Measurements from ENCODE around the gene TRIM31. TPM values are rescaled to one million over a fixed set of nuclear protein-coding genes. Genes with fewer than 3 reads are reported as not detected.

The TRIM31 gene
- under 1 TPM in 1 of 2 donors, not detected in 1; 0.31 TPM for total RNA-seq
- polyA plus RNA-seq, result 1 to 10 TPM in 1 of 2 donors, under 1 TPM in 1; 0.30 to 1.4 TPM
- long read RNA-seq, donor 1, result 0 reads
- long read RNA-seq, donor 2, result 0 reads
- long read RNA-seq, donor 3, result 0 reads
- long read RNA-seq, donor 4, result 0 reads
- long read RNA-seq, donor 5, result 0 reads

GRCh38 chr6:30113003-30113759 lies at the start of gene TRIM31:
TSS of gene TRIM31 (minus strand) at chr6:30113090. CDS start at chr6:30112805, 285 bp downstream.
- no peaks in the 10 kb centered on the region for H3K36me3 ChIP-seq (ENCODE audit: control insufficient read depth in 4 of 4, insufficient read depth in 4 of 4, low read length in 4 of 4)
- DNase-seq (no peak), ATAC-seq (ENCODE audit: insufficient read depth, low FRiP score) (no peak)
- H3K9ac ChIP-seq (ENCODE audit: insufficient read depth in 1 of 2, low read length in 2 of 2), result no peak within 1 kb of the TSS
- WGBS, 2 donors, result 67 to 75% methylated on average over 3 of the region's 3 CpGs
- TF ChIP-seq CTCF (IDR thresholded peaks at IDR 0.05; ENCODE audit: control extremely low read depth, extremely low read depth), result no peak
- H3K4me1 ChIP-seq (ENCODE audit: control insufficient read depth in 5 of 5, insufficient read depth in 5 of 5, low read length in 5 of 5), result no peaks in the 10 kb centered on the region
- no peaks in the 10 kb centered on the region for H3K9me3 ChIP-seq (ENCODE audit: control insufficient read depth in 4 of 4, insufficient read depth in 3 of 4, low read length in 3 of 4)
- H3K4me3 ChIP-seq, result no peak within 1 kb of the TSS
- H3K27me3 ChIP-seq (ENCODE audit: control insufficient read depth in 3 of 3, insufficient read depth in 3 of 3, low read length in 2 of 3), result peaks cover 0 to 59% (median 43%) of the 10 kb centered on the region in 3 donors
- H3K27ac ChIP-seq (ENCODE audit: low read depth in 1 of 2, low read length in 1 of 2), result no peak within 1 kb of the TSS

GRCh38 chr6:30162265-30163089 lies 49.6 kb upstream of the TRIM31 start:
- H3K27ac ChIP-seq (ENCODE audit: low read depth in 1 of 2, low read length in 1 of 2), result no peak overlapping the region
- peaks cover 0 to 1% (median 0%) of the 10 kb centered on the region in 5 donors for H3K4me1 ChIP-seq (ENCODE audit: control insufficient read depth in 5 of 5, insufficient read depth in 5 of 5, low read length in 5 of 5)
- H3K36me3 ChIP-seq (ENCODE audit: control insufficient read depth in 4 of 4, insufficient read depth in 4 of 4, low read length in 4 of 4), result no peaks in the 10 kb centered on the region
- H3K4me3 ChIP-seq, result no peak overlapping the region
- no peak for DNase-seq
- no peaks in the 10 kb centered on the region for H3K9me3 ChIP-seq (ENCODE audit: control insufficient read depth in 4 of 4, insufficient read depth in 3 of 4, low read length in 3 of 4)
- H3K27me3 ChIP-seq (ENCODE audit: control insufficient read depth in 3 of 3, insufficient read depth in 3 of 3, low read length in 2 of 3), result peaks cover 0 to 27% (median 5%) of the 10 kb centered on the region in 3 donors
- ATAC-seq (ENCODE audit: insufficient read depth, low FRiP score), result no peak
- whole genome bisulfite sequencing, 2 donors, result 82 to 85% methylated on average over 12 of the region's 12 CpGs
- H3K9ac ChIP-seq (ENCODE audit: insufficient read depth in 1 of 2, low read length in 2 of 2), result no peak overlapping the region
- no peak for TF ChIP-seq CTCF (IDR thresholded peaks at IDR 0.05; ENCODE audit: control extremely low read depth, extremely low read depth)

- H3K27ac ChIP-seq (ENCODE audit: low read depth in 1 of 2, low read length in 1 of 2), result no peak within 1 kb of the TSS
- no peak for TF ChIP-seq CTCF (IDR thresholded peaks at IDR 0.05; ENCODE audit: control extremely low read depth, extremely low read depth)
- no peak within 1 kb of the TSS for H3K9ac ChIP-seq (ENCODE audit: insufficient read depth in 1 of 2, low read length in 2 of 2)
- ATAC-seq (ENCODE audit: insufficient read depth, low FRiP score) (no peak), DNase-seq (no peak)
- H3K27me3 ChIP-seq (ENCODE audit: control insufficient read depth in 3 of 3, insufficient read depth in 3 of 3, low read length in 2 of 3), result peaks cover 0 to 25% (median 0%) of the 10 kb centered on the region in 3 donors
- WGBS, 2 donors, result 72 to 86% methylated on average over 4 of the region's 4 CpGs
- H3K9me3 ChIP-seq (ENCODE audit: control insufficient read depth in 4 of 4, insufficient read depth in 3 of 4, low read length in 3 of 4), result no peaks in the 10 kb centered on the region
- no peaks in the 10 kb centered on the region for H3K36me3 ChIP-seq (ENCODE audit: control insufficient read depth in 4 of 4, insufficient read depth in 4 of 4, low read length in 4 of 4)
- no peak within 1 kb of the TSS for H3K4me3 ChIP-seq
- H3K4me1 ChIP-seq (ENCODE audit: control insufficient read depth in 5 of 5, insufficient read depth in 5 of 5, low read length in 5 of 5), result peaks cover 0 to 3% (median 0%) of the 10 kb centered on the region in 5 donors
Measured at GRCh38 chr6:30160785-30161531, 48.1 kb upstream of the TRIM31 start, which contains the start of gene TRIM10. TSS of gene TRIM10 (minus strand) at chr6:30161211. CDS start at chr6:30160858, 353 bp downstream.

All from lung (tissue), 16 donors.